ENCODE data around the gene PTPRR.

DNA sequence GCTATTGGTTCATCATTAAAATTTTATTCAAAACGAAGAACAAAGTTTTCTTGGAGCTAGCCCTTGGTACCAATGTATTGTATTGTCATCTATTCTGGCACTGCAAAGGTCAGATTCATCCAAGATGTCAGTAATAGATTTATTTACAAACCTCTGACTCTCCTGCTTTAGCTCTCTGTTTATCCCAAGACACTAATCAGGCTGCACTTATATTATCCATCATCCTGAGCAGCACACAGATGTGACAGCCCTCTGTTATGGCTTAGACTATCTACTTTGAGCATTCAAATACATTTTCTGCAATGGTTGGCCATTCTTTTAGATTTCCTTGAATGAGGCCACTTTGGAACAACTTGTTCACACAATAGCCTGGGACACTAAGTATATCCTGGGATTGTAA, 5.0 kb upstream of the PTPRR start:
- TF ChIP-seq, protein P1, sequence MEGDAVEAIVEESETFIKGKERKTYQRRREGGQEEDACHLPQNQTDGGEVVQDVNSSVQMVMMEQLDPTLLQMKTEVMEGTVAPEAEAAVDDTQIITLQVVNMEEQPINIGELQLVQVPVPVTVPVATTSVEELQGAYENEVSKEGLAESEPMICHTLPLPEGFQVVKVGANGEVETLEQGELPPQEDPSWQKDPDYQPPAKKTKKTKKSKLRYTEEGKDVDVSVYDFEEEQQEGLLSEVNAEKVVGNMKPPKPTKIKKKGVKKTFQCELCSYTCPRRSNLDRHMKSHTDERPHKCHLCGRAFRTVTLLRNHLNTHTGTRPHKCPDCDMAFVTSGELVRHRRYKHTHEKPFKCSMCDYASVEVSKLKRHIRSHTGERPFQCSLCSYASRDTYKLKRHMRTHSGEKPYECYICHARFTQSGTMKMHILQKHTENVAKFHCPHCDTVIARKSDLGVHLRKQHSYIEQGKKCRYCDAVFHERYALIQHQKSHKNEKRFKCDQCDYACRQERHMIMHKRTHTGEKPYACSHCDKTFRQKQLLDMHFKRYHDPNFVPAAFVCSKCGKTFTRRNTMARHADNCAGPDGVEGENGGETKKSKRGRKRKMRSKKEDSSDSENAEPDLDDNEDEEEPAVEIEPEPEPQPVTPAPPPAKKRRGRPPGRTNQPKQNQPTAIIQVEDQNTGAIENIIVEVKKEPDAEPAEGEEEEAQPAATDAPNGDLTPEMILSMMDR (IDR thresholded peaks at IDR 0.05) = no peak
- TF ChIP-seq POLR2AphosphoS5 (IDR thresholded peaks at IDR 0.05) (no peak), POLR2A (IDR thresholded peaks at IDR 0.05) (no peak)

Measured in stomach (tissue), 4 donors.